ENCODE data around the gene NAP1L4.

Gene NAP1L4

GRCh38 chr11:2902784-2903671, 89.1 kb downstream of the NAP1L4 start:
- no peak for DNase-seq

- peak; percentile 87 for DNase-seq
Observed at GRCh38 chr11:2901854-2902783, 90.0 kb downstream of the NAP1L4 start.

DNA sequence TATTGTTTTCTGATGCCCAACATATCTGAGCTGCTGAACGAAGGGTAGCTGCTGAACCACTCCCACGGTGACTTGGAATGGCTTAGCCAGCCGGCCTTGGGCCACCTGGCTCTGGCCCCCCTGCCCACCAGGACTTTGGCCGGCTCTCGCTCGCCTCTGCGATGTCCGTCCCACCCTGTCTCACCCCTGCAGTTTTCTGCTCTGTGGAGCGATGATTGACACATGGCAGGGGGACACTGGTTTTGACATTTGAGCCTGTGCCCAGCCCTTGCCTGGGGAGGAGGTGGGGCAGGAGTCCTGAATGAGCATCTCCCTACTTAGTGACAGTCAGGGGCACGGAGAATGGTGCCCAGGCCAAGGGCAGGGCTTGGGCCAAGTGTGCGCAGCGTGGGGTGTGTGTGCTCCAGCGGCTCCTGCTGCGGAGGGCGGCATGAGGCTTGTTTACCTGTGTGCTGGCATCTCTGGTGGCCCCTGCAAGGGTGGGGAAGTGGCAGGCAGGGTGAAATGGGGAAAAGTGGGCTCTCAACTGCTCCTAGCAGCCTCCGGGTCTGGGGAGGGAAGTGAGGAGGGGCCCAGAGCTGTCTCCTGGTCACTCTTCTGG, 90.8 kb downstream of the NAP1L4 start:
- no peak for DNase-seq

DNA sequence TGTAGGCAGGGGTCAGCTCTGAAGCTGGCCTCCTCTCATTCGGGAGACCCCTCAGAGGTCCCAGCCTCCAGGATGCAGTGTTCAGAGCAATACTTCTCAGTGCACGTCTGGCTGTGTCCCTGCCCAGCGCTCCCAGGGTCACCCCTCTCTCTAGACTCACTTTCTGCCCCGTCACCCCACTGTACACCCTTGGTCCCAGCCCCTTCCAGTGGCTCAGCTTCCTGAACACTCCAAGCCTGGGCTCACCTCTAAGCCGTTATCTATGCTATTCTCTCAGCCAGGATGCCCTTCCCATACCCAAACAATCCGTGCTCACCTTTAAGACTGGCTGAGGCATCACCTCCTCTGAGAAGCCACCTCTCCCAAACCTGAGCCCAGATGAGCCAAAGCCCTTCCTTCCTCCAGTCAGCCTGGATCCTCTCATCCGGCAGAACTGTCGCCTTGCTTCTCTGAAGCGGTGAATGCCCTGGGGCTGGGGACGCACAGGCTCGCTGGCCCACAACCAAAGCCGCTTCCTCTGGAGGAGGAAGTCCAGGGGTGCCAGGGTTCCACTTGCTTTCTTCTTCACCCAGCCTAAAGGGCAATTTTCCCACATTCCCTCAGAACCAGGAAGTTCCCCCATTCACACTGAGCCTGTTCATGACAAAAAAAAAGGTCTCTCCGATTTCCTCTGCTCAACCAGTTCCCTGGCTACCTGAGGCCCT, 92.9 kb downstream of the NAP1L4 start:
- no peak for DNase-seq

DNA sequence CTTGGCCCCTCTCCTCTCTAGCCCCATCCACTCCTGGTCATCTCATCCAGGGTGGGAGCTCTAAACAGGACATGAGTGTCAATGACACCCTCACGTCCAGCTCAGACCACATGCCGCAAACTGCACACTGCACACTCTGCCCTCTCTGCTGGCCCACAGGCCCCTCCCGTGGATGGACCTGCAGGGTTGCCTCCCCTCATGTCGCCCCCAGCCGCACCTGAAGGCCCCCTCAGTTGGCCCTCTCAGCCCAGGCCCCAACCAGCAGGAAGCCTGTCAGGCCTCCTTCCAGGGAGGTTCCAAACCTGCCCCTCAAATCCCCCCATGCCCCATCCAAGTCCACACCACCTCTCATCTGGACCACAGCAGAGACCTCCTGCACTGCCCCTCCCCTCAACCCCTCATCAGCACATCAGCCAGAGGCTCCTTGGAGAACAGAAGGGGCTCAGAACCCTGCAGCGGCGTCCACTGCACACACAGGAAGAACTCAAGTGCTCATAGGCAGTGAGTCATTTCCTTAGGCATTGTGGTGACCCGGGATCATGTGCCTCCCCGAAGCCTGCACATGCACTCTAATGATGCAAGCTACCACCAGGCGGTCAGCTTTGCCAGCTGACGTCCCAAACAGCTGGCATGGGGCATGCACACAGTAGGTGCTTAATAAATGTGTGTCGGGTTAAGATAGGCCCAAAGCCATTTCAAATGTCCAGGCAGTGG, 93.6 kb downstream of the NAP1L4 start:
- peak; percentile 47 for DNase-seq

DNA sequence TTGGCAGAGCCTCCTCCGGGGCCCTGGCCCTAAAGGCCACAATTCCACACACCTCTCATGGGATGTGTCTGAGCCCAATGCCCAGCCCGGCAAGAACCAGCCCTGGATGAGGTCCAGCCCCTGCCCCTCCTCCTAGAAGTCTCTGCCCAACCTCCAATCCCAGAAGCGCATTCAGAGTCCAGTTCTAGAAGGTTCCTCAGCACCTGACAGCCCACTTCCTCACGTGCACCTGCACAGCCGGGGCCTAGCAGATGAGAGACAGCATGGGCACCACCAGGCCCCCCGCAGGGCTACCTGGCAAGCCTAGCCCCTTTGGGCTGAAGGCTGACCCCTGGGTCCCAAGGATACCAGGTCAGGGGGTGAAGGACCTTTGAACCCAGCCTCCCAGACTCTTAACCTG, 95.1 kb downstream of the NAP1L4 start:
- no peak for DNase-seq

- no peak for DNase-seq
Observed at GRCh38 chr11:2896047-2896446, 96.1 kb downstream of the NAP1L4 start.
